CD4-positive, alpha-beta T cell (primary cell): ENCODE measurements around the gene MED14. TPM values are rescaled to one million over a fixed set of nuclear protein-coding genes. Genes with fewer than 3 reads are reported as not detected.

Experiments
- ATAC-seq: fragments of 200-7000 bp; cut with Tn5 transposase; one replicate; pipeline ENCODE4 v1.10.0; 2022; ENCODE audit warnings: mild to moderate bottlenecking; ENCODE audit not compliant: poor library complexity
- CTCF ChIA-PET: fragments of 350-600 bp; sonication (Branson Sonifier 250); formaldehyde crosslinking; loops from one replicate; lab custom pipeline; 2021; ENCODE audit warnings: antibody characterized with exemption, inconsistent platforms; lab: Charles Lee
- POLR2A ChIA-PET: fragments of 350-600 bp; sonication (Branson Sonifier 250); formaldehyde crosslinking; loops from one replicate; lab custom pipeline; 2021; ENCODE audit warnings: antibody characterized with exemption, inconsistent platforms; lab: Charles Lee
- DNase-seq, 14 experiments: peaks; one replicate each; pipeline ENCODE4 v3.0.0-alpha.2; 2013 to 2020; ENCODE audit warnings: mixed read lengths in 2 of 14
- H3K27ac ChIP-seq, 2 donors: one replicate each; pipeline versions ENCODE4 v1.5.1 to v1.7.0; 2013; ENCODE audit warnings: low read length in 2 of 2, low read depth in 1 of 2, mild to moderate bottlenecking in 1 of 2
- H3K27me3 ChIP-seq, 2 experiments: 1 replicate in 1 of 2; 2 replicates in 1 of 2; pipeline versions ENCODE4 v1.6.1 to v1.7.0; 2013; ENCODE audit warnings: low read length in 2 of 2, control low read depth in 1 of 2, mild to moderate bottlenecking in 1 of 2, moderate library complexity in 1 of 2; ENCODE audit not compliant: insufficient read depth in 2 of 2, control insufficient read depth in 1 of 2
- H3K36me3 ChIP-seq: one replicate; pipeline ENCODE4 v1.6.1; 2013; ENCODE audit warnings: low read length, control low read depth; ENCODE audit not compliant: insufficient read depth
- H3K4me1 ChIP-seq: one replicate; pipeline ENCODE4 v1.6.1; 2013; ENCODE audit warnings: low read length, control low read depth; ENCODE audit not compliant: insufficient read depth
- H3K4me3 ChIP-seq: one replicate; pipeline ENCODE4 v1.5.1; 2013; ENCODE audit warnings: mild to moderate bottlenecking, low read length, moderate library complexity
- H3K9me3 ChIP-seq, 2 experiments: 1 replicate in 1 of 2; 2 replicates in 1 of 2; pipeline versions ENCODE4 v1.6.1 to v1.7.0; 2013; ENCODE audit warnings: low read length in 2 of 2, mild to moderate bottlenecking in 2 of 2, control low read depth in 1 of 2, moderate library complexity in 1 of 2; ENCODE audit not compliant: control insufficient read depth in 1 of 2, insufficient read depth in 1 of 2
- H3K27ac Mint-ChIP-seq: one replicate; pipeline ENCODE4 v1.8.0; 2020; ENCODE audit warnings: mixed read lengths
- H3K27me3 Mint-ChIP-seq: one replicate; pipeline ENCODE4 v1.8.0; 2021; ENCODE audit warnings: mixed read lengths
- H3K36me3 Mint-ChIP-seq: one replicate; pipeline ENCODE4 v1.8.0; 2021; ENCODE audit warnings: low read depth, mixed read lengths
- H3K4me1 Mint-ChIP-seq: one replicate; pipeline ENCODE4 v1.8.0; 2021; ENCODE audit warnings: low read depth, mixed read lengths
- H3K4me3 Mint-ChIP-seq: one replicate; pipeline ENCODE4 v1.8.0; 2020; ENCODE audit warnings: mild to moderate bottlenecking, mixed read lengths
- H3K9me3 Mint-ChIP-seq: one replicate; pipeline ENCODE4 v1.8.0; 2020; ENCODE audit warnings: mixed read lengths
- CTCF ChIP-seq: fragments of 200-600 bp; IDR thresholded peaks from one replicate; pipeline ENCODE4 v1.8.0; 2022; ENCODE audit warnings: antibody characterized with exemption, mild to moderate bottlenecking
- intact Hi-C, 2 experiments: fragments of 100-400 bp; cut with DNase I in 1 of 2; cut with micrococcal nuclease in 1 of 2; formaldehyde crosslinking; loops; one replicate each; pipeline versions ENCODE4 v1.15.1 to v1.9.0; 2023 to 2025; cut with DNase I, micrococcal nuclease
- total RNA-seq, 174 experiments: library from RNA in 2 of 174; stranded (reverse) in 2 of 174; gene quantifications; one replicate each; pipeline ENCODE4 v1.2.3 and lab custom pipeline; 2021 to 2026

The MED14 gene
- total RNA-seq, 2 experiments from 2014 or later: 59.9 to 67.7 TPM

- intact Hi-C loops: no loop called here
- Histone ChIP-seq H3K36me3 (peaks cover 9% of the 10 kb centered on the region), H3K27me3 (no peaks in the 10 kb centered on the region), H3K4me1 (no peaks in the 10 kb centered on the region), H3K4me3 (no peak overlapping the region), H3K27ac (no peak overlapping the region), H3K9me3 (no peaks in the 10 kb centered on the region)
- ChIA-PET POLR2A (no interaction called here), CTCF (no interaction called here)
- no peaks in the 10 kb centered on the region for H3K27me3 Mint-ChIP-seq
- H3K36me3 Mint-ChIP-seq: peaks cover 24% of the 10 kb centered on the region
- DNase-seq (no peak), ATAC-seq (no peak)
- no peak for TF ChIP-seq CTCF
- no peak overlapping the region for H3K27ac Mint-ChIP-seq
- no peak overlapping the region for H3K4me3 Mint-ChIP-seq
- no peaks in the 10 kb centered on the region for H3K9me3 Mint-ChIP-seq
- no peaks in the 10 kb centered on the region for H3K4me1 Mint-ChIP-seq
These were observed 128.0 kb downstream of the MED14 start for GRCh38 chrX:40607381-40607780.

GRCh38 chrX:40603446-40603845 is 131.9 kb downstream of the MED14 start:
- Mint-ChIP-seq H3K9me3 (no peaks in the 10 kb centered on the region), H3K36me3 (peaks cover 52% of the 10 kb centered on the region), H3K27me3 (no peaks in the 10 kb centered on the region), H3K27ac (no peak overlapping the region), H3K4me1 (no peaks in the 10 kb centered on the region), H3K4me3 (no peak overlapping the region)
- H3K9me3 ChIP-seq: no peaks in the 10 kb centered on the region
- no peaks in the 10 kb centered on the region for H3K27me3 ChIP-seq
- no peak overlapping the region for H3K27ac ChIP-seq
- H3K4me3 ChIP-seq: no peak overlapping the region
- no peaks in the 10 kb centered on the region for H3K4me1 ChIP-seq
- ChIA-PET CTCF (interaction anchor here (0.7 kb wide), 1 partner anchor 11 kb away, joined by 4 read pairs; no protein-coding TSS in a partner anchor), POLR2A (no interaction called here)
- peaks cover 41% of the 10 kb centered on the region for H3K36me3 ChIP-seq
- ATAC-seq (no peak), DNase-seq (no peak)
- intact Hi-C loops: no loop called here
- TF ChIP-seq CTCF: no peak

Other genes starting within 250 kb of the MED14 start
- 10 to 100 TPM; 73.8 to 78.7 TPM for gene ATP6AP2, start 154.6 kb downstream of the MED14 start, total RNA-seq
- gene MPC1L, start 112.1 kb downstream of the MED14 start, total RNA-seq: not detected
- gene CXorf38, start 88.0 kb downstream of the MED14 start, total RNA-seq: 10 to 100 TPM in 1 of 2 experiments, 1 to 10 TPM in 1; 9.4 to 10.4 TPM